H9 (cell line): ENCODE measurements around the gene SSTR3. TPM values are rescaled to one million over a fixed set of nuclear protein-coding genes. Genes with fewer than 3 reads are reported as not detected.

Experiments
- DNase-seq: peaks from one replicate; pipeline ENCODE4 v3.0.0-alpha.2; 2017
- H2AFZ ChIP-seq: one replicate; pipeline ENCODE4 v1.6.1; 2013; ENCODE audit warnings: mild to moderate bottlenecking, low read length, control low read depth, moderate library complexity
- H2AK5ac ChIP-seq: 2 replicates; pipeline ENCODE4 v1.6.1; 2013; ENCODE audit warnings: low read length, control low read depth, mixed read lengths; ENCODE audit not compliant: insufficient read length
- H2BK120ac ChIP-seq: one replicate; pipeline ENCODE4 v1.6.1; 2013; ENCODE audit warnings: low read depth, mild to moderate bottlenecking, low read length, control low read depth, inconsistent platforms; ENCODE audit not compliant: poor library complexity, severe bottlenecking
- H2BK12ac ChIP-seq: 2 replicates; pipeline ENCODE4 v1.6.1; 2013; ENCODE audit warnings: low read length, control low read depth, mixed read lengths, low read depth; ENCODE audit not compliant: insufficient read length
- H2BK15ac ChIP-seq: 2 replicates; pipeline ENCODE4 v1.6.1; 2013; ENCODE audit warnings: low read depth, low read length, control low read depth
- H2BK20ac ChIP-seq: one replicate; pipeline ENCODE4 v1.6.1; 2013; ENCODE audit warnings: low read depth, mild to moderate bottlenecking, low read length, control low read depth, inconsistent platforms; ENCODE audit not compliant: poor library complexity, severe bottlenecking
- H2BK5ac ChIP-seq: 2 replicates; pipeline ENCODE4 v1.6.1; 2013; ENCODE audit warnings: low read length, control low read depth, mixed read lengths; ENCODE audit not compliant: insufficient read length
- H3K14ac ChIP-seq: 2 replicates; pipeline ENCODE4 v1.6.1; 2013; ENCODE audit warnings: low read length, control low read depth; ENCODE audit not compliant: insufficient read depth
- H3K18ac ChIP-seq: 2 replicates; pipeline ENCODE4 v1.6.1; 2013; ENCODE audit warnings: low read depth, mild to moderate bottlenecking, mixed read lengths, low read length, control low read depth; ENCODE audit not compliant: insufficient read length
- H3K23ac ChIP-seq: 2 replicates; pipeline ENCODE4 v1.6.1; 2013; ENCODE audit warnings: low read length, control low read depth, mixed read lengths, low read depth; ENCODE audit not compliant: insufficient read length
- H3K23me2 ChIP-seq: 2 replicates; pipeline ENCODE4 v1.6.1; 2013; ENCODE audit warnings: low read depth, mild to moderate bottlenecking, mixed read lengths, low read length, control low read depth; ENCODE audit not compliant: insufficient read length, poor library complexity, severe bottlenecking
- H3K27ac ChIP-seq: 2 replicates; pipeline ENCODE4 v1.5.1; 2013; ENCODE audit warnings: low read length, control low read depth, mixed read lengths, low read depth; ENCODE audit not compliant: insufficient read length
- H3K27me3 ChIP-seq: 2 replicates; pipeline ENCODE4 v1.6.1; 2013; ENCODE audit warnings: low read length, control low read depth, inconsistent platforms; ENCODE audit not compliant: insufficient read depth
- H3K4ac ChIP-seq: 2 replicates; pipeline ENCODE4 v1.6.1; 2013; ENCODE audit warnings: low read depth, mild to moderate bottlenecking, control low read depth, inconsistent platforms, low read length, moderate library complexity
- H3K4me1 ChIP-seq: 2 replicates; pipeline ENCODE4 v1.6.1; 2013; ENCODE audit warnings: low read length, control low read depth, inconsistent platforms; ENCODE audit not compliant: insufficient read depth
- H3K4me2 ChIP-seq: 2 replicates; pipeline ENCODE4 v1.6.1; 2013; ENCODE audit warnings: low read length, control low read depth, mixed read lengths; ENCODE audit not compliant: insufficient read length, insufficient read depth
- H3K56ac ChIP-seq: 2 replicates; pipeline ENCODE4 v1.6.1; 2013; ENCODE audit warnings: low read depth, mild to moderate bottlenecking, mixed read lengths, low read length, control low read depth; ENCODE audit not compliant: insufficient read length
- H3K79me1 ChIP-seq: 2 replicates; pipeline ENCODE4 v1.6.1; 2013; ENCODE audit warnings: low read depth, mild to moderate bottlenecking, moderate library complexity, low read length, control low read depth, inconsistent platforms; ENCODE audit not compliant: insufficient read depth, poor library complexity, severe bottlenecking
- H3K79me2 ChIP-seq: 2 replicates; pipeline ENCODE4 v1.6.1; 2013; ENCODE audit warnings: low read length, control low read depth, inconsistent platforms; ENCODE audit not compliant: insufficient read depth
- H3K9ac ChIP-seq: 2 replicates; pipeline ENCODE4 v1.6.1; 2013; ENCODE audit warnings: low read length, control low read depth, mixed read lengths; ENCODE audit not compliant: insufficient read length; ENCODE audit errors: extremely low read depth
- H3K9me3 ChIP-seq: one replicate; pipeline ENCODE4 v1.6.1; 2013; ENCODE audit warnings: low read depth, low read length, inconsistent platforms; ENCODE audit not compliant: control insufficient read depth
- H3T11ph ChIP-seq: one replicate; pipeline ENCODE4 v1.6.1; 2013; ENCODE audit warnings: mild to moderate bottlenecking, low read length, control low read depth, inconsistent platforms
- H4K20me1 ChIP-seq: one replicate; pipeline ENCODE4 v1.6.1; 2013; ENCODE audit not compliant: control insufficient read depth, insufficient read length, insufficient read depth
- H4K5ac ChIP-seq: 2 replicates; pipeline ENCODE4 v1.6.1; 2013; ENCODE audit warnings: low read depth, mild to moderate bottlenecking, mixed read lengths, low read length, control low read depth; ENCODE audit not compliant: insufficient read length
- H4K8ac ChIP-seq: replicated peaks from 2 replicates; pipeline ENCODE4 v1.6.1; 2013; ENCODE audit warnings: low read length, control low read depth, mixed read lengths, low read depth; ENCODE audit not compliant: insufficient read length
- H4K91ac ChIP-seq: 2 replicates; pipeline ENCODE4 v1.6.1; 2013; ENCODE audit warnings: low read depth, mild to moderate bottlenecking, moderate library complexity, mixed read lengths, low read length, control low read depth; ENCODE audit not compliant: insufficient read length
- H3K27ac Mint-ChIP-seq, 3 experiments: 2 replicates in 2 of 3; 3 replicates in 1 of 3; pipeline ENCODE4 v1.8.0; 2020 to 2021; ENCODE audit warnings: mixed read lengths in 3 of 3, mild to moderate bottlenecking in 1 of 3, moderate library complexity in 1 of 3
- H3K27me3 Mint-ChIP-seq: 2 replicates; pipeline ENCODE4 v1.8.0; 2021; ENCODE audit warnings: low read depth, mild to moderate bottlenecking, moderate library complexity, mixed read lengths
- H3K36me3 Mint-ChIP-seq, 3 experiments: 2 replicates in 2 of 3; 3 replicates in 1 of 3; pipeline ENCODE4 v1.8.0; 2020 to 2021; ENCODE audit warnings: low read depth in 3 of 3, mixed read lengths in 3 of 3; ENCODE audit not compliant: insufficient read depth in 1 of 3
- H3K4me1 Mint-ChIP-seq, 2 experiments: 2 replicates each; pipeline ENCODE4 v1.8.0; 2020; ENCODE audit warnings: mixed read lengths in 2 of 2
- H3K4me3 Mint-ChIP-seq, 2 experiments: 2 replicates in 1 of 2; 3 replicates in 1 of 2; pipeline ENCODE4 v1.8.0; 2020 to 2021; ENCODE audit warnings: mild to moderate bottlenecking in 2 of 2, mixed read lengths in 2 of 2, moderate library complexity in 1 of 2
- H3K9me3 Mint-ChIP-seq, 2 experiments: 2 replicates in 1 of 2; 3 replicates in 1 of 2; pipeline ENCODE4 v1.8.0; 2020; ENCODE audit warnings: mild to moderate bottlenecking in 2 of 2, mixed read lengths in 2 of 2, moderate library complexity in 1 of 2
- WGBS: extraction: QIAGEN DNeasy Blood & Tissue Kit; methylation state at CpG from one replicate; pipeline ENCODE4 v1.1.7; 2013; ENCODE audit warnings: missing lambda C conversion rate, low lambda C conversion rate, mixed read lengths; ENCODE audit not compliant: insufficient read length; ENCODE audit errors: extremely low coverage; 5-methylcytosine and 5-hydroxymethylcytosine counted together
- total RNA-seq: library from RNA; stranded (reverse); gene quantifications from 2 replicates; pipeline ENCODE4 v1.2.1, GENCODE V29; 2021
- TF ChIP-seq, protein P1 (sequence below): fragments of 200-600 bp; sonication (generic); conservative IDR thresholded peaks from 3 replicates; pipeline ENCODE4 v1.8.0; 2021; ENCODE audit warnings: antibody characterized with exemption, mild to moderate bottlenecking

SSTR3 gene
- total RNA-seq, 1 experiment from 2014 or later, result 0.68 TPM

DNA sequence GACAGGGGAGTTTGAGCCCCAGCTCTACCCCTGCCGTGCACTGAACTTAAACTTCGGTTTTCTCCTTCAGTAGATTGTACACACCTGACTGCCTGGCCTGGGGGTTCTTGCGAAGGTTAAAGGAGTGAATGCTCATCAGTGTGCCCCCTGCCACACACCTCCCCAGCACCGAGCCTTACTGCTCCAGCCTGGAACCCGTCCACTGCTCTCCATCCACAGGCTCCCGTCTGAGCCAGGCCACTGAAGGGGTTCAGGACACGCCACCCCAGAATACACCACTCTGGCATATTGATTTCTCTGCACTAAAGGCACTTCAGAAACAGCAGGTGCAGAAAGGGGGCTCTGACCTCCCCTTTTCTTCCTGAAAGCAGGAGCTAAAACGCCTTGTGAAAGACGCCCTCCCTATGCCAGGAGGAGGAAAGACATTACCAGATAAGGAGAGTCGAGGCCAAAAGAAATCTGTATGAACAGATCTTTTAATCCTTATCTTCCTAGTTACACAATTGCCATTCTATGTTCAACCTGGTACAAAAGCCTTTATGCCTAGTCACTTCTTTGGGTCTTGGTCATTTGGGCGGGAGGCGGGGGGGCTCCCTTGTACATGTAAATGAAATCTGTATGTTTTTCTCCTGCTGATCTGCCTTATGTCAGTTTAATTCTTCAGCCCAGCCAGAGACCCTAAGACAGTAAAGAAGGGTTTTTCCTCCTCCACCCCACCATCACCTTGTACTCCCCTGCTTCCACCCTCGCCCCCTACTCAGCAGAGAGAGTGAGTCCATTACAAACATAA, 1.9 kb upstream of the SSTR3 start:
- no peaks in the 10 kb centered on the region for H3K4me1 ChIP-seq
- Mint-ChIP-seq H3K9me3 (no peaks in the 10 kb centered on the region), H3K27me3 (peaks cover 44% of the 10 kb centered on the region), H3K4me1 (peaks cover 18 to 41% of the 10 kb centered on the region in 2 experiments), H3K4me3 (no peak overlapping the region), H3K36me3 (no peaks in the 10 kb centered on the region), H3K27ac (no peak overlapping the region)
- no peak overlapping the region for H3K9ac ChIP-seq
- H3K56ac ChIP-seq, result no peak overlapping the region
- TF ChIP-seq, protein P1, sequence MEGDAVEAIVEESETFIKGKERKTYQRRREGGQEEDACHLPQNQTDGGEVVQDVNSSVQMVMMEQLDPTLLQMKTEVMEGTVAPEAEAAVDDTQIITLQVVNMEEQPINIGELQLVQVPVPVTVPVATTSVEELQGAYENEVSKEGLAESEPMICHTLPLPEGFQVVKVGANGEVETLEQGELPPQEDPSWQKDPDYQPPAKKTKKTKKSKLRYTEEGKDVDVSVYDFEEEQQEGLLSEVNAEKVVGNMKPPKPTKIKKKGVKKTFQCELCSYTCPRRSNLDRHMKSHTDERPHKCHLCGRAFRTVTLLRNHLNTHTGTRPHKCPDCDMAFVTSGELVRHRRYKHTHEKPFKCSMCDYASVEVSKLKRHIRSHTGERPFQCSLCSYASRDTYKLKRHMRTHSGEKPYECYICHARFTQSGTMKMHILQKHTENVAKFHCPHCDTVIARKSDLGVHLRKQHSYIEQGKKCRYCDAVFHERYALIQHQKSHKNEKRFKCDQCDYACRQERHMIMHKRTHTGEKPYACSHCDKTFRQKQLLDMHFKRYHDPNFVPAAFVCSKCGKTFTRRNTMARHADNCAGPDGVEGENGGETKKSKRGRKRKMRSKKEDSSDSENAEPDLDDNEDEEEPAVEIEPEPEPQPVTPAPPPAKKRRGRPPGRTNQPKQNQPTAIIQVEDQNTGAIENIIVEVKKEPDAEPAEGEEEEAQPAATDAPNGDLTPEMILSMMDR, result no peak
- H4K5ac ChIP-seq, result no peak overlapping the region
- H3K4me2 ChIP-seq, result no peak overlapping the region
- no peak overlapping the region for H2AK5ac ChIP-seq
- no peak overlapping the region for H2BK5ac ChIP-seq
- no peaks in the 10 kb centered on the region for H3K23me2 ChIP-seq
- no peaks in the 10 kb centered on the region for H3K27me3 ChIP-seq
- no peak overlapping the region for H4K91ac ChIP-seq
- no peak overlapping the region for H3K14ac ChIP-seq
- H3T11ph ChIP-seq, result no peak overlapping the region
- H4K8ac ChIP-seq, result no peak overlapping the region
- no peak overlapping the region for H2BK15ac ChIP-seq
- H3K4ac ChIP-seq, result no peak overlapping the region
- no peak overlapping the region for H2BK12ac ChIP-seq
- H3K9me3 ChIP-seq, result no peaks in the 10 kb centered on the region
- no peaks in the 10 kb centered on the region for H4K20me1 ChIP-seq
- no CpG with 5 or more reads among the region's 13 CpGs for WGBS
- no peak overlapping the region for H3K27ac ChIP-seq
- DNase-seq, result no peak
- no peak overlapping the region for H3K23ac ChIP-seq
- H3K79me2 ChIP-seq, result no peaks in the 10 kb centered on the region
- no peaks in the 10 kb centered on the region for H3K79me1 ChIP-seq
- no peak overlapping the region for H2BK20ac ChIP-seq
- no peak overlapping the region for H2BK120ac ChIP-seq
- no peak overlapping the region for H3K18ac ChIP-seq
- no peak overlapping the region for H2AFZ ChIP-seq
